ENCODE results near the gene C11orf97.

The C11orf97 gene

GRCh38 chr11:94558468-94558867 lies 46.2 kb downstream of the C11orf97 start:
- TF ChIP-seq, protein P1, sequence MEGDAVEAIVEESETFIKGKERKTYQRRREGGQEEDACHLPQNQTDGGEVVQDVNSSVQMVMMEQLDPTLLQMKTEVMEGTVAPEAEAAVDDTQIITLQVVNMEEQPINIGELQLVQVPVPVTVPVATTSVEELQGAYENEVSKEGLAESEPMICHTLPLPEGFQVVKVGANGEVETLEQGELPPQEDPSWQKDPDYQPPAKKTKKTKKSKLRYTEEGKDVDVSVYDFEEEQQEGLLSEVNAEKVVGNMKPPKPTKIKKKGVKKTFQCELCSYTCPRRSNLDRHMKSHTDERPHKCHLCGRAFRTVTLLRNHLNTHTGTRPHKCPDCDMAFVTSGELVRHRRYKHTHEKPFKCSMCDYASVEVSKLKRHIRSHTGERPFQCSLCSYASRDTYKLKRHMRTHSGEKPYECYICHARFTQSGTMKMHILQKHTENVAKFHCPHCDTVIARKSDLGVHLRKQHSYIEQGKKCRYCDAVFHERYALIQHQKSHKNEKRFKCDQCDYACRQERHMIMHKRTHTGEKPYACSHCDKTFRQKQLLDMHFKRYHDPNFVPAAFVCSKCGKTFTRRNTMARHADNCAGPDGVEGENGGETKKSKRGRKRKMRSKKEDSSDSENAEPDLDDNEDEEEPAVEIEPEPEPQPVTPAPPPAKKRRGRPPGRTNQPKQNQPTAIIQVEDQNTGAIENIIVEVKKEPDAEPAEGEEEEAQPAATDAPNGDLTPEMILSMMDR (IDR thresholded peaks at IDR 0.05; ENCODE audit: extremely low read depth, missing control alignments) = no peak
- DNase-seq (ENCODE audit: low spot score) = no peak

DNA sequence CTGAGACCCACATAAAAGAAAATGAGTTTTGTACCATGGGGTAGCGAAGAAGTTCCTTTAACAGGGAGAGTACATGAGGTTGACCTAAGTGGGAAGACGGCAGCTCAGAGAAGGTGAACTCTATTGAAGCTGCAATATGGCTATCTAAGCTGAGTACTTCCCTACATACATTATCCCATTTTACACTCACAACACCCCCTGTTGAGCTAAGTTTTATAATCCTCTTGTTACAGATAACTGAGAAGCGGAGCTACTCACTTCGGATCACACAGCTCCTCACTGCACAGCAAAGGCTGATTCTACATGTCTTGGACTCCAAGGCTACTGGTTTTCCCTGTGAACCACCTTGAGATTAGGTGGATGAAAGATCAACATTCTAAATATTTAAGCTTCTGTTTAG lies 46.7 kb downstream of the C11orf97 start:
- no peak for DNase-seq (ENCODE audit: low spot score)
- TF ChIP-seq, protein P1 (IDR thresholded peaks at IDR 0.05; ENCODE audit: extremely low read depth, missing control alignments) = no peak

DNA sequence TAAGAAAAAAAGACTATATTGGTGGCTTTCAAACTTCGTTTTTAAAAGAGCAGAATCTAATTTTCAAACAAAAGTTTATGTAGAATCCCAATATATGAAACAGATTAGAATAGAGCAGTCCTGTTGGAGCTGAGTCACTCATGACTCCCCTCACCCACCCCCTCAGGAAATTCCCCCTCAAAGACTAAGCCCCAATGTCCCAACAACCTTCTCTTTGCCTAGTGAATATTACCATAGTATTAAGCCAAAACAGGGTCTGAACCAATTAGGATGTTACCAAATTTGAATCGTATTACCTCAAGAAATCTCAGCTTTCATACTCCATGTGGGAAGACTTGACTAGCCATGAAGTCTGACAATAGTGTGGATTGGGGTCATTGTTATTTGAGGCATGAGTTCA lies 47.1 kb downstream of the C11orf97 start:
- TF ChIP-seq, protein P1 (IDR thresholded peaks at IDR 0.05; ENCODE audit: extremely low read depth, missing control alignments) = no peak
- DNase-seq (ENCODE audit: low spot score) = no peak

DNA sequence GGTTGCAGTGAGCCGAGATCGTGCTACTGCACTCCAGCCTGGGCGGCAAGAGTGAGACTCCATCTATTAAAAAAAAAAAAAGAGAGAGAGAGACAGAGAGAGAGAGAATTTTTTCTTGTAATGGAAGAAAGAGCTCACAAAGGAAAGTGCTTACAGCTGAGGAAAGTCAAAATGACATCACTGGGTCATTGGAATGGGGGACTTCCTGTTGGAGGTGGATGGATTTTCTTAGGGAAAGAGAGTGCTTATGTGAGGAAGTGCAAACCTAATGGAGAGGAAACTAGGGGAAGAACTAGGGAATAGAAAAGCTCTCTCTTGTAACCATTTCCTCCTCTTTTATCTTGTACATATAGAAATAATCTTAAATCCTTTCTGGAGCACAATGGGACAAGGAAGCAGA lies 48.6 kb downstream of the C11orf97 start:
- TF ChIP-seq, protein P1 (IDR thresholded peaks at IDR 0.05; ENCODE audit: extremely low read depth, missing control alignments) = no peak

GRCh38 chr11:94563176-94563847 lies 51.1 kb downstream of the C11orf97 start:
- DNase-seq (ENCODE audit: low spot score) = no peak
- TF ChIP-seq, protein P1 (IDR thresholded peaks at IDR 0.05; ENCODE audit: extremely low read depth, missing control alignments) = no peak

More for the DNA sequence above, 48.6 kb downstream of the C11orf97 start:
- no peak for DNase-seq (ENCODE audit: low spot score)

DNA sequence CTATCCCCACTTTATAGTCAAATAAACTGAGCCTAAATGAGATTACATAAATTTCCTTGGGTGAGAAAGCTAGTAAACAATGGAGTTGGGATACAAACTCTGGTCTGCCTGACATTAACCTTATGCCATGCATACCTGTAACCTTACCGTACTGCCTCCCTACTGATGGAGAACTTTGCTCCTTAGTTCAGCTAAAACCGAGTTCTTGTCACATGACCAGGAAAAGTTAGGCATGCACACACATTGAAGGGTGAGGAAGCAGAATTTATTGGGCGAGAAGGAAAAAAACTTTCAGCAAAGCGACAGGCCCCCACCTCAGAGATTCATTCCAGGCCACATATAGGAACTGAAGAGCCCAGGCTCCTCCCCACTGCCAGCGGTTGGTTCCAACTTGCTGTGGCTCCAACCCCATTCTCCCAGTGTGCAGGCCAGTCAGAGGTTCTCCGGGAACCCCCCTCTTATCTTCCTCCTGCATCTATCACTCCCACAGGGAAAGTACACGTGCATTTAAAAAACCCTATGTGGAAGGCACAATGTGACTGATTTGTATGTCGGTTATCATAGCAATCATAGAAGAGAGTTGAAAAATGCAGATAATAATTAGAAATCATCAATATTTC lies 51.7 kb downstream of the C11orf97 start:
- TF ChIP-seq, protein P1 (IDR thresholded peaks at IDR 0.05; ENCODE audit: extremely low read depth, missing control alignments) = no peak
- DNase-seq (ENCODE audit: low spot score) = no peak

DNA sequence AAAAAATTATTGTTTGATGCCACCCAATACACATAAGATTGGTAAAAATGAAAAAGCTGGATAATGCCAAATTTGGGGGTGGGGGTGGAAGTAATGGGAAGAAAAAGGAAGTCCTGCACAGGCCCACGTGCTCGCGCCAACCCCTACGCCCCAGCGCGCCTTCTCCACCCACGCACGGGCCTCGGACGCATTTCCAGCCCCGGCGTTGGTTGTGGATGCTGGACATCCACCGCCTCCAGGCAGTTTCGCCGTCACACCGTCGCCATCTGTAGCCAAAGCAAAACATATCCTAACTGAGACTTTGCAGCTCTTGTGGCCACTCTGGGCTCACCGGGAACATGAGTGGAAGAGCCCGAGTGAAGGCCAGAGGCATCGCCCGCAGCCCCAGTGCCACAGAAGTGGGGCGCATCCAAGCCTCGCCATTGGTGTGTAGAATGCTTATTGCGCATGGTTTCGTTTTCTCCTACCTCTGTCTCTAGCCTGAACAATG lies 55.0 kb downstream of the C11orf97 start, which contains the start of gene PIWIL4:
TSS of gene PIWIL4 (plus strand) at position 188 of the 490 bp plus-strand sequence. CDS start at position 339, 151 bp downstream.
- TF ChIP-seq, protein P1 (IDR thresholded peaks at IDR 0.05; ENCODE audit: extremely low read depth, missing control alignments) = no peak
- no peak for DNase-seq (ENCODE audit: low spot score)
